Subcutaneous abdominal adipose tissue (tissue), 5 donors: Measurements from ENCODE around the gene TAF1C.

Experiments
- H3K27ac ChIP-seq: one replicate; pipeline ENCODE4 v1.7.0; 2013; ENCODE audit warnings: low read depth, mild to moderate bottlenecking, inconsistent platforms, low read length, moderate library complexity
- H3K27me3 ChIP-seq, 5 donors: one replicate each; pipeline ENCODE4 v1.7.0; 2013; ENCODE audit warnings: low read length in 5 of 5, inconsistent platforms in 1 of 5; ENCODE audit not compliant: control insufficient read depth in 5 of 5, insufficient read depth in 4 of 5
- H3K36me3 ChIP-seq, 5 donors: one replicate each; pipeline ENCODE4 v1.7.0; 2013; ENCODE audit warnings: low read length in 5 of 5; ENCODE audit not compliant: control insufficient read depth in 5 of 5, insufficient read depth in 5 of 5
- H3K4me1 ChIP-seq, 5 donors: one replicate each; pipeline ENCODE4 v1.7.0; 2013; ENCODE audit warnings: low read length in 5 of 5, mild to moderate bottlenecking in 3 of 5, moderate library complexity in 1 of 5; ENCODE audit not compliant: control insufficient read depth in 5 of 5, insufficient read depth in 5 of 5
- H3K4me3 ChIP-seq, 5 donors: one replicate each; pipeline ENCODE4 v1.7.0; 2013; ENCODE audit warnings: low read length in 5 of 5, low read depth in 1 of 5
- H3K9ac ChIP-seq, 5 donors: one replicate each; pipeline ENCODE4 v1.7.0; 2013; ENCODE audit warnings: low read length in 5 of 5, mild to moderate bottlenecking in 4 of 5, moderate library complexity in 3 of 5
- H3K9me3 ChIP-seq, 5 donors: one replicate each; pipeline ENCODE4 v1.7.0; 2013; ENCODE audit warnings: low read length in 5 of 5; ENCODE audit not compliant: control insufficient read depth in 5 of 5
- donor health status: healthy.
- donor health status: healthy.
- donor health status: healthy.
- donor health status: healthy.
- donor health status: healthy.

TAF1C gene

DNA sequence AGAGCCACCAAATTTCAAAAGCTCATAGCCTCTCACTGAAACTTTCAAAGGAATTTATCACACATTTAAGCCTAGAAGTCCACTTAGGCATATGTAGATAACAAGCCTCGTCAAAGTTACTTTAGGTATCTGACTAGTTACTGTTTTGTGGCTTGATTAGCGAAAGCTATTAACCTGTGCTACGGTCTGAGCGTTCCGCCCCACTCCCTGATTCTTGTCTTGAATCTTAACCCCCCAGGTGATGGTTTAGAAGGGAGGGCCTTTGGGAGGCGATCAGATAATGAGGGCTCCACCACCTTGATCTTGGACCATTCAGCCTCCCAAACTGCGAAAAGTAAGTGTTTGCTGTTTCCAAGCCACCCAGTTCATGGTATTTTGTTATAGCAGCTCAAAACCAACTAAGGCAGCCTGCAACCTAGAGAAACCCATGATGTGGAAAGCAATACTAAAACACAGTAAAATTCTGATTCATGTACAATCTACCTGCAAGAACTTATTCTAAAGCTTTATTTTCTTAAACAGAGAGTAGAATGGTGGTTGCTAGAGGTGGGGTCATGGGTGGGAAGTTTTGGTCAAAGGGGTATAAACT is 49.0 kb downstream of the TAF1C start:
- no peaks in the 10 kb centered on the region for H3K36me3 ChIP-seq
- H3K4me1 ChIP-seq: peaks cover 0 to 9% (median 6%) of the 10 kb centered on the region in 5 donors

DNA sequence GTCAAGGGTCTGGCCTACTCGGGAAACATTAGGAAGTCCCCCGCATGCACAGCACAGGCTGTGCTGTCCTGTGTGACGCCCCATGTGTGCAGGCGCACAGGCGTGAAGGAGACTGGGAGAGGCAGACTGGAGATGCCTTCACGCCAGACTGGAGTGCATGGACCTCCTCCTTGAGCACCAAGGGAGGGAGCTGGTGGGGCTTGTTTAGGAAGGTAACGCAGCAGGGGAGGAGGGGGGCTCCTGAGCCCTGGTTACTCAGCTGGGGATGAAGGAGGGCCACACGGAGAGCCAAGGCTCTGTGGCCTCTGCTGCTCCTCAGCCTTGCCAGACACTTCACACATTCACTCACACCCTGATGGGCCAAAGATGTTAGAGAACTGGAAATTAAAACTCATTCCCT is 49.6 kb downstream of the TAF1C start:
- no peaks in the 10 kb centered on the region for H3K27me3 ChIP-seq
- no peak overlapping the region for H3K9ac ChIP-seq
- peaks cover 0 to 9% (median 6%) of the 10 kb centered on the region in 5 donors for H3K4me1 ChIP-seq
- no peak overlapping the region for H3K4me3 ChIP-seq
- H3K36me3 ChIP-seq: no peaks in the 10 kb centered on the region
- H3K9me3 ChIP-seq: no peaks in the 10 kb centered on the region
- H3K27ac ChIP-seq: no peak overlapping the region

More for the DNA sequence above, 49.0 kb downstream of the TAF1C start:
- H3K4me3 ChIP-seq: no peak overlapping the region
- no peak overlapping the region for H3K27ac ChIP-seq
- no peaks in the 10 kb centered on the region for H3K9me3 ChIP-seq
- H3K27me3 ChIP-seq: no peaks in the 10 kb centered on the region
- H3K9ac ChIP-seq: no peak overlapping the region

DNA sequence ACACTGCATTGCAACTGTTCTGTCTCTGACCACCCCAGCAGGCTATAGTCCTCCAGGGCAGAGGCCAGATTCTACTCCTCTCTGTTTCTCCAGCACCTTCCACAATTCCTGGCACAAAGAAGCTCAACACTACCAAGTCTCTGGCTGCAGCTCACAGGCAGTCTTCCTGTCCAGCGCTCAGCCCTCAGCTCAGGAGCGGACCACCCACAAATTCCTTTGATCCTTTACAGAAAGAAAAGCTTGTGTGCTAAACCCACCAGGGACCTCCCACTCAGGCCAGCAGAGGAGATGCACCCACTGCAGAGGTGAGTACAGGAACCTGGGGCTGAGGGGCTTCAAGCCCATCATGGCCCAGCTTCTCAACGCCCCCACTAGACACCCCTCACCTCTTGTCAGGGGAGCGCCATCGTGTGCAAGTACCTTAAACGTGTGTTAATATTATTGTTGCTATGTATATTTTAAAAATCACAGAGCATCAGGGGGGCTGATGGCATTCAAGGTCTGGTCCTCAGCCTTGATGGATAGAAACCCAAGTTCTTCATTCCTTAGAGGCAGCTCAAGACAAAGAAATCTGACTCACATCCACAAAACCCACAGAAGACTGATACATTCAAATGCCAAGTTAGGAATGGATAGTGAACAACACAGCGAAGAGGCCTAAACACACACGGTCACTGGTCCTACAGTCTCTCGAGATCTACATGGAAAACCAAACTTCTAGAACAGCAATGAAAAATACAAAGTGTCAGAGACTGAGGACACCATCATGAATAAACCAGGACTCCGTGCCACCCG is 50.3 kb downstream of the TAF1C start:
- no peak overlapping the region for H3K9ac ChIP-seq
- peaks cover 0 to 9% (median 6%) of the 10 kb centered on the region in 5 donors for H3K4me1 ChIP-seq
- H3K27ac ChIP-seq: no peak overlapping the region
- H3K36me3 ChIP-seq: no peaks in the 10 kb centered on the region
- H3K4me3 ChIP-seq: no peak overlapping the region
- no peaks in the 10 kb centered on the region for H3K27me3 ChIP-seq
- H3K9me3 ChIP-seq: no peaks in the 10 kb centered on the region

DNA sequence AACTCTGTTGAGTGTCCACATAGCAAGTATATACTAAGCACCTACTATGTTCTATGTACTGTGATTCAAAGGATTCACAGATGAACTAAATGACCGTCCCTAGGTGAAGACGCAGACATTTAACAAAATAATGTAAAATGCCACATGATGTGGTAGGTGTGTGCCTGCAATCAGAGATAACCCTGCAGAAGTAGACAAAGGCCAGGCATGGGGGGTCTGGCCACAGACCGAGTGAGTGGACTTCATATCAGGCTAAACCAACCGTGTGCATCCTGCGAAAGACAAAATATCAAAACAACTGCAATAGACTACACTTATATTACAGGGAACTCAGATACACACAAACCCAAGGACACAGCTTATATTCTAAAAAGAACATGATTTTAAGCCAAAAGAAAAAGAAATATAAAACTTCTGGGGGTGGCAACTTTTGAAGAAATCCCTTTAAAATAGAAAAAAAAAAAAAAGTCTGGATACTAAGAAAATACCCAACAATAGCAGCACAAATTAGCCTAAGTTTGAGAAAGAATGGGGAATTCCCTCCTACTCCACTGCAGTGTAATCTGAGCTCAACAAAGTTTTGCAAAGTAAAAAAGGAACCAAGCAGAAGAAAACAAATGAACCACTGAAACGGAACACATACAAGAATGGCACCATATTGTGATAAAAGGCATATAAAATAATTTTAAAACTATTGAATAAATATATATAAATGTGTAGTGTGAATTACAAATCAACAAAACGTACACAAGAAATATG is 54.2 kb downstream of the TAF1C start:
- no peak overlapping the region for H3K27ac ChIP-seq
- H3K9me3 ChIP-seq: no peaks in the 10 kb centered on the region
- no peak overlapping the region for H3K9ac ChIP-seq

DNA sequence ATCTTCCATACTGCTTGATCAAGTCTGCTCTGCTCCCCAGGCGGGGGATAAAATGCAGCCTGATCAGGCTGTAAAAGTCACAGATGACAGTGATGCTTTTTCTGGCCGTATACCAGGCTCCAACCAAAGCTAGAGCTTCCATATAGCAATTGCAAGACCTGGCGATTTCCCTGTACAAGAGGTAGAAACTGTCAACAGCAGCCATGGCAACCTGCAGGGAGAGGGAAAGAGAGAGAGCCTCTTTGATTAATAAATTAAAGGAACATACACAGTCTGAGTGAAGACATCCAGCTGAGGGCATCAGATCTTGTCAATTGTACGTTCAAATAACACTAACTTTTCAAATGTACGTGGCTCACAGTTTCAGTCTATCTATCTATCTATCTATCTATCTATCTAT is 55.7 kb downstream of the TAF1C start:
- peaks cover 11 to 31% (median 20%) of the 10 kb centered on the region in 5 donors for H3K36me3 ChIP-seq
- no peak overlapping the region for H3K27ac ChIP-seq

More for the DNA sequence above, 54.2 kb downstream of the TAF1C start:
- H3K4me1 ChIP-seq: peaks cover 0 to 4% (median 0%) of the 10 kb centered on the region in 5 donors
- H3K27me3 ChIP-seq: no peaks in the 10 kb centered on the region
- H3K36me3 ChIP-seq: peaks cover 11 to 26% (median 16%) of the 10 kb centered on the region in 5 donors
- H3K4me3 ChIP-seq: no peak overlapping the region

More for the DNA sequence above, 55.7 kb downstream of the TAF1C start:
- H3K4me3 ChIP-seq: no peak overlapping the region
- peaks cover 0 to 3% (median 0%) of the 10 kb centered on the region in 5 donors for H3K4me1 ChIP-seq
- no peaks in the 10 kb centered on the region for H3K27me3 ChIP-seq
- no peaks in the 10 kb centered on the region for H3K9me3 ChIP-seq
- H3K9ac ChIP-seq: no peak overlapping the region
